Measurements from ENCODE around the gene ZNF326. TPM values are rescaled to one million over a fixed set of nuclear protein-coding genes. Genes with fewer than 3 reads are reported as not detected.
"Not testable (repeated sequence)": the region's sequence is repeated elsewhere in the genome, so short reads cannot be mapped to it uniquely, and the experiment has no call there.

The ZNF326 gene
- total RNA-seq, 5 donors from 2014 or later (not counting 1 experiment from before 2014, with no cell fraction given), result 16.4 to 41.3 (median 16.8) TPM

DNA sequence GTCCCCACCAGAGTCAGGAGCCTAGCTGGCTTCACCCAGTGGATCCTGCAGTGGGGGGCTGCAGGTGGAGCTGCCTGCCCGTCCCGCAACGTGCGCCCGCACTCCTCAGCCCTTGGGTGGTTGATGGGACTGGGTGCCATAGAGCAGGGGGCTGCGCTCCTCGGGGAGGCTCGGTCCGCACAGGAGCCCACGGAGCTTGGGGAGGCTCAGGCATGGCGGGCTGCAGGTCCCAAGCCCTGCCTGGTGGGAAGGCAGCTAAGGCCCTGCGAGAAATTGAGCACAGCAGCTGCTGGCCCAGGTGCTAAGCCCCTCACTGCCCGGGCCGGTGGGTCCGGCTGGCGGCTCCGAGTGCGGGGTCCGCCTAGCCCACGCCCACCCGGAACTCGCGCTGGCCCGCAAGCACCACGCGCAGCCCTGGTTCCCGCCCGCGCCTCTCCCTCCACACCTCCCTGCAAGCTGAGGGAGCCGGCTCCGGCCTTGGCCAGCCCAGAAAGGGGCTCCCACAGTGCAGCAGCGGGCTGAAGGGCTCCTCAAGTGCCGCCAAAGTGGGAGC lies 10.3 kb upstream of the ZNF326 start:
- H3K27me3 Mint-ChIP-seq; H3K4me1 Mint-ChIP-seq; H3K9me3 Mint-ChIP-seq; H3K27ac ChIP-seq (ENCODE audit: low read length); POLR2A ChIA-PET; DNase-seq; H3K27ac Mint-ChIP-seq; ATAC-seq (replicated peaks in 1 of 4); H3K27me3 ChIP-seq (replicated peaks in 1 of 2; ENCODE audit: control insufficient read depth in 2 of 2, extremely low read depth in 1 of 2, insufficient read depth in 2 of 2, low read length in 1 of 2); H3K4me1 ChIP-seq (ENCODE audit: control insufficient read depth in 1 of 2, extremely low read depth in 1 of 2, insufficient read depth in 2 of 2, low read length in 2 of 2); H3K4me3 Mint-ChIP-seq; H3K9me3 ChIP-seq; H3K4me3 ChIP-seq (ENCODE audit: control insufficient read depth in 1 of 2, extremely low read depth in 1 of 2, low read length in 1 of 2); H3K36me3 Mint-ChIP-seq; H3K36me3 ChIP-seq (ENCODE audit: control insufficient read depth in 2 of 2, extremely low read depth in 1 of 2, insufficient read depth in 1 of 2, low read length in 1 of 2): not testable (repeated sequence)
- 98% methylated on average over 22 of the region's 33 CpGs for WGBS (ENCODE audit: insufficient coverage)
- CTCF ChIA-PET, result interaction anchor here in 1 of 2 donors (0.9 kb wide), 1 partner anchor 172 kb away, joined by 3 read pairs; no protein-coding TSS in a partner anchor

DNA sequence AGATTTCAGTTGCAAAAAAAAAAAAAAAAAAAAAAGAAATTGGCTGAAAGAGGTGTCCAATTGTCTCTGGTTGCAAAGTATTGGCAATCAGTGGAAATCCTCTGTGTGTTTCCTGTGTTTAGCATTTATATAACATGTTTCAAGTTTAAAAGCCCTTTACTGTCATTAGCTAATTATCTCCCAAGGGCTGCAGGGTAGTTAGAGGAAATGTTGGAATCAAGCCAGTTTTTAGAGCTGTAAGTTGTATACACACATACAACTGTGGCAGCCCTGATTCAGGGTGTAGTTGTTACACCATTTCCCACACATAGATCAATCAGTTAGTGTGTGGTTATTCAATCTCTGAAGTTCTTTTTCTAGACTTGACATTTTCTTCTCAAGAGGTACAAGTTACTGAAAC lies 8.9 kb upstream of the ZNF326 start:
- Mint-ChIP-seq H3K27ac (no peak overlapping the region), H3K4me1 (no peaks in the 10 kb centered on the region)

DNA sequence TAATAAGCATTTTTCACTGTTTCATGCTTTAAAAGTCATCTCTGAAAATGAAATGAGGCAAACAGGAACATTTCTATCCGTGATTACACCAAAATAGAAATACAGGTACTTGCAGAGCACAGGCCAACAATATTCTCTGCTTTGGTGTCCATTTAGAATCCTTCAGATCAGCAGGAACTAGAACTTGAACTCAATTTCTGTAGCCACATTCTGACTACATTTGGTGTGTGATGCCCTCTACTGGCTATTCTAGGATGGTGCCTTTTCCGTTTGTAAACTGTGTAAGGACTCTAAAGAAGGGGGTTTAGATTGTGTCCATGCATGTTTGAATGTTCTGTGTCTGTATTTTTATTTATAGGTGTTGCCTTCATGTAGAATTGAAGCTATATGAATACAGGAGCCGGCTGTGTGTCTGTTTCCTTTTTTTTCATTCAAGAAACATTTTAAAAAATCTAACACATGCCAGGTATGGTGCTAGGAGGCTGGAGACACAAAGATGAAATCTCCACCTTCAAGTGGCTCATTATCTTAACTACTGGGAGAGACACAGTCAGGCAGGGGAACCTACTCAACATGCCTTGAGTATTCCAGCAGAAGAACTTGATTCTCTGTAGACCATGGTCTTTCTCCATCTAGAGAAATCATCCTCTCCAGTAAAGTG lies 7.6 kb upstream of the ZNF326 start:
- Mint-ChIP-seq H3K36me3 (no peaks in the 10 kb centered on the region), H3K9me3 (no peaks in the 10 kb centered on the region), H3K27ac (no peak overlapping the region), H3K27me3 (peaks cover 0 to 13% of the 10 kb centered on the region in 2 donors), H3K4me3 (no peak overlapping the region), H3K4me1 (no peaks in the 10 kb centered on the region)
- no peaks in the 10 kb centered on the region for H3K36me3 ChIP-seq (ENCODE audit: control insufficient read depth in 2 of 2, extremely low read depth in 1 of 2, insufficient read depth in 1 of 2, low read length in 1 of 2)
- no peak overlapping the region for H3K27ac ChIP-seq (ENCODE audit: low read length)
- DNase-seq, result peak in 29 of 35 experiments; percentile 17 to 83 (median 45)
- no peaks in the 10 kb centered on the region for H3K9me3 ChIP-seq
- ChIA-PET CTCF (interaction anchor here (0.6 to 2.9 kb wide), 14 partner anchors 9 to 505 kb away, joined by 3 to 9 read pairs (median 4); no protein-coding TSS in a partner anchor), POLR2A (interaction anchor here (0.6 to 1.4 kb wide), 4 partner anchors 10 to 416 kb away, joined by 3 to 8 read pairs (median 5); no protein-coding TSS in a partner anchor)
- WGBS (ENCODE audit: insufficient coverage), result no CpG with 5 or more reads among the region's 3 CpGs
- H3K4me3 ChIP-seq (ENCODE audit: control insufficient read depth in 1 of 2, extremely low read depth in 1 of 2, low read length in 1 of 2), result no peak overlapping the region
- no peaks in the 10 kb centered on the region for H3K27me3 ChIP-seq (replicated peaks in 1 of 2; ENCODE audit: control insufficient read depth in 2 of 2, extremely low read depth in 1 of 2, insufficient read depth in 2 of 2, low read length in 1 of 2)
- no peaks in the 10 kb centered on the region for H3K4me1 ChIP-seq (ENCODE audit: control insufficient read depth in 1 of 2, extremely low read depth in 1 of 2, insufficient read depth in 2 of 2, low read length in 2 of 2)
- ATAC-seq (replicated peaks in 1 of 4), result peak; percentile 81 to 92 (median 88)

More for the DNA sequence above, 8.9 kb upstream of the ZNF326 start:
- no peak overlapping the region for H3K4me3 Mint-ChIP-seq
- Histone ChIP-seq H3K4me3 (ENCODE audit: control insufficient read depth in 1 of 2, extremely low read depth in 1 of 2, low read length in 1 of 2) (no peak overlapping the region), H3K27me3 (replicated peaks in 1 of 2; ENCODE audit: control insufficient read depth in 2 of 2, extremely low read depth in 1 of 2, insufficient read depth in 2 of 2, low read length in 1 of 2) (peaks cover 0 to 6% of the 10 kb centered on the region in 2 experiments), H3K27ac (ENCODE audit: low read length) (no peak overlapping the region), H3K9me3 (no peaks in the 10 kb centered on the region), H3K36me3 (ENCODE audit: control insufficient read depth in 2 of 2, extremely low read depth in 1 of 2, insufficient read depth in 1 of 2, low read length in 1 of 2) (no peaks in the 10 kb centered on the region), H3K4me1 (ENCODE audit: control insufficient read depth in 1 of 2, extremely low read depth in 1 of 2, insufficient read depth in 2 of 2, low read length in 2 of 2) (no peaks in the 10 kb centered on the region)
- H3K27me3 Mint-ChIP-seq, result peaks cover 0 to 6% of the 10 kb centered on the region in 2 donors
- CTCF ChIA-PET, result interaction anchor here (0.6 to 2.9 kb wide), 9 partner anchors 13 to 502 kb away, joined by 3 to 15 read pairs (median 5); partner anchors contain the start of gene LRRC8D (in 1 of the 2)
- POLR2A ChIA-PET, result interaction anchor here in 1 of 2 donors (0.6 kb wide), 1 partner anchor 434 kb away, joined by 3 read pairs; no protein-coding TSS in a partner anchor
- no peak for ATAC-seq (replicated peaks in 1 of 4)
- H3K9me3 Mint-ChIP-seq, result no peaks in the 10 kb centered on the region
- no peaks in the 10 kb centered on the region for H3K36me3 Mint-ChIP-seq
- DNase-seq, result no peak

DNA sequence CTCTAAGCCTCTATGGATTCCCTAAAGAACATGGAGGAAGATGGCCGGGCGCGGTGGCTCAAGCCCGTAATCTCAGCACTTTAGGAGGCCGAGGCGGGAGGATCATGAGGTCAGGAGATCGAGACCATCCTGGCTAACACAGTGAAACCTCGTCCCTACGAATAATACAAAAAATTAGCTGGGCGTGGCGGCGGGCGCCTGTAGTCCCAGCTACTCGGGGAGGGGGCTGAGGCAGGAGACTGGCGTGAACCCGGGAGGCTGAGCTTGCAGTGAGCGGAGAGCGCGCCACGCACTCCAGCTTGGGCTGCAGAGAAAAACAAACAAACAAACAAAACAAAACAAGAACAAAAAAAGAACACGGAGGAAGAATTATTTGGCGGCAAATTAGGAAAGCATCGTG lies 5.8 kb upstream of the ZNF326 start:
- 96% methylated on average over 15 of the region's 23 CpGs for WGBS (ENCODE audit: insufficient coverage)
- ChIA-PET CTCF (interaction anchor here (0.7 to 1.9 kb wide), 12 partner anchors 11 to 507 kb away, joined by 3 to 6 read pairs (median 4); no protein-coding TSS in a partner anchor), POLR2A (interaction anchor here in 1 of 2 donors (0.6 kb wide), 1 partner anchor 168 kb away, joined by 3 read pairs; no protein-coding TSS in a partner anchor)
- Mint-ChIP-seq H3K9me3 (no peaks in the 10 kb centered on the region), H3K36me3 (no peaks in the 10 kb centered on the region), H3K27me3 (peaks cover 0 to 9% of the 10 kb centered on the region in 2 donors), H3K27ac (no peak overlapping the region), H3K4me3 (no peak overlapping the region), H3K4me1 (no peaks in the 10 kb centered on the region)
- H3K4me1 ChIP-seq (ENCODE audit: control insufficient read depth in 1 of 2, extremely low read depth in 1 of 2, insufficient read depth in 2 of 2, low read length in 2 of 2), result peaks cover 0 to under 1% of the 10 kb centered on the region in 2 experiments
- H3K4me3 ChIP-seq (ENCODE audit: control insufficient read depth in 1 of 2, extremely low read depth in 1 of 2, low read length in 1 of 2), result no peak overlapping the region
- peaks cover 0 to 5% of the 10 kb centered on the region in 2 experiments for H3K27me3 ChIP-seq (replicated peaks in 1 of 2; ENCODE audit: control insufficient read depth in 2 of 2, extremely low read depth in 1 of 2, insufficient read depth in 2 of 2, low read length in 1 of 2)
- no peaks in the 10 kb centered on the region for H3K9me3 ChIP-seq
- ATAC-seq (replicated peaks in 1 of 4) (no peak), DNase-seq (no peak)
- no peak overlapping the region for H3K27ac ChIP-seq (ENCODE audit: low read length)
- H3K36me3 ChIP-seq (ENCODE audit: control insufficient read depth in 2 of 2, extremely low read depth in 1 of 2, insufficient read depth in 1 of 2, low read length in 1 of 2), result no peaks in the 10 kb centered on the region

DNA sequence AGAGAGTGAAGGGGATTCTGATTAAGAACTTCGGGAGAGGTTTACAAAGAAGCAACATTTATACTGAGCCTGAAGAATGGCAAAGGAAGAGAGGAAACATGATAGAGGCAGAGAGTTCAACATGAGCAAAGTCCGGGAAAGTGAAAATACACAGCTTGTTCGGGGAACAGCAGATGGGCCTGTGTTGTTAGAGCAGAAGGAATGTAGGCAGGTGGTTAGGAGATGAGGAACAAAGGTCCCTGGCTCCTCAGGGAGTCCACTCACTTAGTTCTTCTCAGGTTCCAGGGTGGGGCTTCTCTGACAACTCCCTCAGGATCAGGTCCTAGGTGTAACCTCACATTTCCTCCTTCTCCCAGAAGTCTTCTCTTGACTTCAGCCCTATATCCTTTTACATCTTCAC lies 5.1 kb upstream of the ZNF326 start:
- ATAC-seq (replicated peaks in 1 of 4), result no peak
- no peaks in the 10 kb centered on the region for H3K9me3 Mint-ChIP-seq
- Histone ChIP-seq H3K4me3 (ENCODE audit: control insufficient read depth in 1 of 2, extremely low read depth in 1 of 2, low read length in 1 of 2) (no peak overlapping the region), H3K27me3 (replicated peaks in 1 of 2; ENCODE audit: control insufficient read depth in 2 of 2, extremely low read depth in 1 of 2, insufficient read depth in 2 of 2, low read length in 1 of 2) (peaks cover 0 to 5% of the 10 kb centered on the region in 2 experiments), H3K4me1 (ENCODE audit: control insufficient read depth in 1 of 2, extremely low read depth in 1 of 2, insufficient read depth in 2 of 2, low read length in 2 of 2) (peaks cover 0 to 6% of the 10 kb centered on the region in 2 experiments), H3K36me3 (ENCODE audit: control insufficient read depth in 2 of 2, extremely low read depth in 1 of 2, insufficient read depth in 1 of 2, low read length in 1 of 2) (no peaks in the 10 kb centered on the region), H3K9me3 (no peaks in the 10 kb centered on the region), H3K27ac (ENCODE audit: low read length) (no peak overlapping the region)
- H3K4me3 Mint-ChIP-seq, result no peak overlapping the region
- no peaks in the 10 kb centered on the region for H3K36me3 Mint-ChIP-seq
- POLR2A ChIA-PET, result no interaction called here
- CTCF ChIA-PET, result interaction anchor here (0.6 to 1.9 kb wide), 8 partner anchors 45 to 508 kb away, joined by 3 to 6 read pairs (median 4); no protein-coding TSS in a partner anchor
- H3K4me1 Mint-ChIP-seq, result peaks cover 0 to 3% (median 2%) of the 10 kb centered on the region in 3 donors
- H3K27ac Mint-ChIP-seq, result no peak overlapping the region
- no peak for DNase-seq
- WGBS (ENCODE audit: insufficient coverage), result 92% methylated on average over 3 of the region's 3 CpGs
- H3K27me3 Mint-ChIP-seq, result peaks cover 0 to 9% of the 10 kb centered on the region in 2 donors

DNA sequence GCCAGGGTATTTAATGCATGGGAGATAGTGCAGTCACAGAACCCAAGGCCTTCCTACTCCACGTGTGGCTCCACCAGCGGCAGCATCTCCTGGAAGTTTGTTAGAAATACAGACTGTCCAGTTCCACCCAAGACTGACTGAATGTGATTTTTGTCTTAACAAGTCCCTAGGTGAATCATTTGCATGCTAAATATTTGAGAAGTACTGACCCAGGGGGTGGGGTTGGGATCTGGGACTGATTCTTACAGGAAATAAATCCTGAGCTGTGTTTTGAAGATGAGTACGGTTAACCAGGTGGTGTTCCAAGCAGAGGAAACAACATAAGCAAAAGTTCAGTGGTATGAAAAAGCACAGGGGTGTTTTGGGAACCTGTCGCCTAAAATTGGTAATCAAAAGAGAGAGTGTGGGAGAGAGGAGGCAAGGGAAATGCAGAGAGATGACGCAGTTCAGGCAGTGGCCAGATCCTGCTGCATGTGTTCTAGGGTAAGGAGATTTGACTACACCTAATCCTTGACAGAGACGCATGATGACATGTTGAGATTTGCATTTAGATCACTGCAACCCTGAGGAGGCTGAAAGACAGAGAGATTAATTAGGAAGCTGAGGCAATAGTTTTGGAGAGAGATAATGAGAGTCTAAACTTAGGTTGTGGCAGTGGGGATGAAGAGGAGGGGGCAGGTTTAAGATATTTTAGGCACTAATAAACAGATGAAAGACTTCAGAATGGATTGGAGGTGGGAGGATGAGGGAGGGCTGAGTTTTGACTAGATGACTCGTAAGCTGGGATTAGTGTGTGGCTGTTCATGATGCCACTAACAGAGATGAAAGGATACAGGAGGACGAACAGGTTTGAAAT lies 3.7 kb upstream of the ZNF326 start:
- Histone ChIP-seq H3K4me1 (ENCODE audit: control insufficient read depth in 1 of 2, extremely low read depth in 1 of 2, insufficient read depth in 2 of 2, low read length in 2 of 2) (peaks cover 5 to 6% of the 10 kb centered on the region in 2 experiments), H3K27me3 (replicated peaks in 1 of 2; ENCODE audit: control insufficient read depth in 2 of 2, extremely low read depth in 1 of 2, insufficient read depth in 2 of 2, low read length in 1 of 2) (peaks cover 0 to 5% of the 10 kb centered on the region in 2 experiments), H3K36me3 (ENCODE audit: control insufficient read depth in 2 of 2, extremely low read depth in 1 of 2, insufficient read depth in 1 of 2, low read length in 1 of 2) (no peaks in the 10 kb centered on the region), H3K9me3 (no peaks in the 10 kb centered on the region), H3K4me3 (ENCODE audit: control insufficient read depth in 1 of 2, extremely low read depth in 1 of 2, low read length in 1 of 2) (no peak overlapping the region), H3K27ac (ENCODE audit: low read length) (no peak overlapping the region)
- no peaks in the 10 kb centered on the region for H3K9me3 Mint-ChIP-seq
- peaks cover 5 to 12% (median 9%) of the 10 kb centered on the region in 3 donors for H3K4me1 Mint-ChIP-seq
- H3K36me3 Mint-ChIP-seq, result no peaks in the 10 kb centered on the region
- H3K27ac Mint-ChIP-seq, result no peak overlapping the region
- WGBS (ENCODE audit: insufficient coverage), result 65% methylated on average over 8 of the region's 8 CpGs
- ChIA-PET CTCF (interaction anchor here in 1 of 2 donors (0.7 to 1.9 kb wide), 3 partner anchors 148 to 210 kb away, joined by 3 to 4 read pairs (median 4); no protein-coding TSS in a partner anchor), POLR2A (interaction anchor here in 1 of 2 donors (0.6 to 1.0 kb wide), 2 partner anchors 182 to 849 kb away, joined by 3 to 6 read pairs; no protein-coding TSS in a partner anchor)
- DNase-seq (no peak), ATAC-seq (replicated peaks in 1 of 4) (no peak)
- no peak overlapping the region for H3K4me3 Mint-ChIP-seq
- peaks cover 0 to 9% of the 10 kb centered on the region in 2 donors for H3K27me3 Mint-ChIP-seq
